Liver (tissue), 3 donors: ENCODE data around the gene HAUS7.

ENCODE experiments used
- EGR1 ChIP-seq, 2 donors: IDR thresholded peaks; 2 replicates each; pipeline ENCODE4 v1.6.1; 2016 to 2018; ENCODE audit warnings: antibody characterized with exemption in 2 of 2, low read depth in 2 of 2
- GABPA ChIP-seq, 2 donors: IDR thresholded peaks in 1 of 2; conservative IDR thresholded peaks in 1 of 2; 2 replicates each; pipeline ENCODE4 v1.6.1; 2016; ENCODE audit warnings: antibody characterized with exemption in 2 of 2, mild to moderate bottlenecking in 1 of 2, moderate library complexity in 1 of 2
- JUND ChIP-seq, 2 donors: IDR thresholded peaks; 2 replicates each; pipeline ENCODE4 v1.6.1; 2016; ENCODE audit warnings: antibody characterized with exemption in 2 of 2
- RAD21 ChIP-seq, 2 donors: IDR thresholded peaks; 2 replicates each; pipeline ENCODE4 v1.6.1; 2016; ENCODE audit warnings: antibody characterized with exemption in 2 of 2, mild to moderate bottlenecking in 2 of 2
- RXRA ChIP-seq, 2 donors: IDR thresholded peaks; 2 replicates each; pipeline ENCODE4 v1.6.1; 2017 to 2018; ENCODE audit warnings: antibody characterized with exemption in 2 of 2, mild to moderate bottlenecking in 1 of 2
- TAF1 ChIP-seq: conservative IDR thresholded peaks from 2 replicates; pipeline ENCODE4 v1.6.1; 2016; ENCODE audit warnings: antibody characterized with exemption, mild to moderate bottlenecking
- TF ChIP-seq, protein P1 (sequence below): fragments of 150-350 bp; IDR thresholded peaks from 2 replicates; pipeline ENCODE4 v1.5.1; 2017; ENCODE audit warnings: improper control_type of control experiment, low read depth, low read length; ENCODE audit not compliant: missing input control
- TF ChIP-seq, protein P2 (sequence below): IDR thresholded peaks from 2 replicates; pipeline ENCODE4 v1.6.1; 2016; ENCODE audit warnings: antibody characterized with exemption
- TF ChIP-seq, protein P3 (sequence below): IDR thresholded peaks from 2 replicates; pipeline ENCODE4 v1.6.1; 2016; ENCODE audit warnings: antibody characterized with exemption, mild to moderate bottlenecking
- donor health status: healthy.
- donor health status: healthy.

DNA sequence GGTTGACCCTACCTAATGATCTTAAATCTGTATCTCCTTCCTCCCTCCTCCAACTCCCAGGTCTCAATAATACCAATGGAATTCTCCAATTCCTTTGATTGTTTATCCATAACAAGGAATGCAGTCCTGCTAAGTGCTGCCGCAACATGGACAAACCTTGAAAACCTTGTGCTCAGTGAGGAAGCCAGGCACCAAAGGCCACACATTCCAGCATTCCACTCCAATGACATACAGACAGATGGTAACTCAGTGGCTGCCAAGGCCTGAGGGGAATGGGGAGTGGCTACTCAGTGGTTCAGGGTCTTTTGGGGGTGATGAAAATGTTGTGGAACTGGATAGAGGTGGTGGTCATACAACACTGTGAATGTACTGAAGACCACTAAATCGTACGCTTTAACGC lies 10.4 kb downstream of the HAUS7 start:
- TF ChIP-seq, protein P1, sequence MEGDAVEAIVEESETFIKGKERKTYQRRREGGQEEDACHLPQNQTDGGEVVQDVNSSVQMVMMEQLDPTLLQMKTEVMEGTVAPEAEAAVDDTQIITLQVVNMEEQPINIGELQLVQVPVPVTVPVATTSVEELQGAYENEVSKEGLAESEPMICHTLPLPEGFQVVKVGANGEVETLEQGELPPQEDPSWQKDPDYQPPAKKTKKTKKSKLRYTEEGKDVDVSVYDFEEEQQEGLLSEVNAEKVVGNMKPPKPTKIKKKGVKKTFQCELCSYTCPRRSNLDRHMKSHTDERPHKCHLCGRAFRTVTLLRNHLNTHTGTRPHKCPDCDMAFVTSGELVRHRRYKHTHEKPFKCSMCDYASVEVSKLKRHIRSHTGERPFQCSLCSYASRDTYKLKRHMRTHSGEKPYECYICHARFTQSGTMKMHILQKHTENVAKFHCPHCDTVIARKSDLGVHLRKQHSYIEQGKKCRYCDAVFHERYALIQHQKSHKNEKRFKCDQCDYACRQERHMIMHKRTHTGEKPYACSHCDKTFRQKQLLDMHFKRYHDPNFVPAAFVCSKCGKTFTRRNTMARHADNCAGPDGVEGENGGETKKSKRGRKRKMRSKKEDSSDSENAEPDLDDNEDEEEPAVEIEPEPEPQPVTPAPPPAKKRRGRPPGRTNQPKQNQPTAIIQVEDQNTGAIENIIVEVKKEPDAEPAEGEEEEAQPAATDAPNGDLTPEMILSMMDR: no peak
- TF ChIP-seq, protein P2, sequence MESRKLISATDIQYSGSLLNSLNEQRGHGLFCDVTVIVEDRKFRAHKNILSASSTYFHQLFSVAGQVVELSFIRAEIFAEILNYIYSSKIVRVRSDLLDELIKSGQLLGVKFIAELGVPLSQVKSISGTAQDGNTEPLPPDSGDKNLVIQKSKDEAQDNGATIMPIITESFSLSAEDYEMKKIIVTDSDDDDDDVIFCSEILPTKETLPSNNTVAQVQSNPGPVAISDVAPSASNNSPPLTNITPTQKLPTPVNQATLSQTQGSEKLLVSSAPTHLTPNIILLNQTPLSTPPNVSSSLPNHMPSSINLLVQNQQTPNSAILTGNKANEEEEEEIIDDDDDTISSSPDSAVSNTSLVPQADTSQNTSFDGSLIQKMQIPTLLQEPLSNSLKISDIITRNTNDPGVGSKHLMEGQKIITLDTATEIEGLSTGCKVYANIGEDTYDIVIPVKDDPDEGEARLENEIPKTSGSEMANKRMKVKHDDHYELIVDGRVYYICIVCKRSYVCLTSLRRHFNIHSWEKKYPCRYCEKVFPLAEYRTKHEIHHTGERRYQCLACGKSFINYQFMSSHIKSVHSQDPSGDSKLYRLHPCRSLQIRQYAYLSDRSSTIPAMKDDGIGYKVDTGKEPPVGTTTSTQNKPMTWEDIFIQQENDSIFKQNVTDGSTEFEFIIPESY: no peak
- TF ChIP-seq TAF1 (no peak), GABPA (IDR thresholded peaks at IDR 0.05 in 1 of 2, conservative IDR thresholded peaks at IDR 0.05 in 1 of 2) (no peak), RAD21 (IDR thresholded peaks at IDR 0.05) (no peak), JUND (IDR thresholded peaks at IDR 0.05) (no peak), RXRA (IDR thresholded peaks at IDR 0.05) (no peak), EGR1 (IDR thresholded peaks at IDR 0.05; ENCODE audit: low read depth in 2 of 2) (no peak)
- TF ChIP-seq, protein P3, sequence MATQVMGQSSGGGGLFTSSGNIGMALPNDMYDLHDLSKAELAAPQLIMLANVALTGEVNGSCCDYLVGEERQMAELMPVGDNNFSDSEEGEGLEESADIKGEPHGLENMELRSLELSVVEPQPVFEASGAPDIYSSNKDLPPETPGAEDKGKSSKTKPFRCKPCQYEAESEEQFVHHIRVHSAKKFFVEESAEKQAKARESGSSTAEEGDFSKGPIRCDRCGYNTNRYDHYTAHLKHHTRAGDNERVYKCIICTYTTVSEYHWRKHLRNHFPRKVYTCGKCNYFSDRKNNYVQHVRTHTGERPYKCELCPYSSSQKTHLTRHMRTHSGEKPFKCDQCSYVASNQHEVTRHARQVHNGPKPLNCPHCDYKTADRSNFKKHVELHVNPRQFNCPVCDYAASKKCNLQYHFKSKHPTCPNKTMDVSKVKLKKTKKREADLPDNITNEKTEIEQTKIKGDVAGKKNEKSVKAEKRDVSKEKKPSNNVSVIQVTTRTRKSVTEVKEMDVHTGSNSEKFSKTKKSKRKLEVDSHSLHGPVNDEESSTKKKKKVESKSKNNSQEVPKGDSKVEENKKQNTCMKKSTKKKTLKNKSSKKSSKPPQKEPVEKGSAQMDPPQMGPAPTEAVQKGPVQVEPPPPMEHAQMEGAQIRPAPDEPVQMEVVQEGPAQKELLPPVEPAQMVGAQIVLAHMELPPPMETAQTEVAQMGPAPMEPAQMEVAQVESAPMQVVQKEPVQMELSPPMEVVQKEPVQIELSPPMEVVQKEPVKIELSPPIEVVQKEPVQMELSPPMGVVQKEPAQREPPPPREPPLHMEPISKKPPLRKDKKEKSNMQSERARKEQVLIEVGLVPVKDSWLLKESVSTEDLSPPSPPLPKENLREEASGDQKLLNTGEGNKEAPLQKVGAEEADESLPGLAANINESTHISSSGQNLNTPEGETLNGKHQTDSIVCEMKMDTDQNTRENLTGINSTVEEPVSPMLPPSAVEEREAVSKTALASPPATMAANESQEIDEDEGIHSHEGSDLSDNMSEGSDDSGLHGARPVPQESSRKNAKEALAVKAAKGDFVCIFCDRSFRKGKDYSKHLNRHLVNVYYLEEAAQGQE: no peak
